GM19035 (cell line): ENCODE data around the gene COL5A2.

Experiments used
- ATAC-seq: cut with Tn5 transposase; IDR thresholded peaks from one replicate; pipeline ENCODE4 v1.9.1; 2021; ENCODE audit not compliant: unreplicated experiment

COL5A2 gene

DNA sequence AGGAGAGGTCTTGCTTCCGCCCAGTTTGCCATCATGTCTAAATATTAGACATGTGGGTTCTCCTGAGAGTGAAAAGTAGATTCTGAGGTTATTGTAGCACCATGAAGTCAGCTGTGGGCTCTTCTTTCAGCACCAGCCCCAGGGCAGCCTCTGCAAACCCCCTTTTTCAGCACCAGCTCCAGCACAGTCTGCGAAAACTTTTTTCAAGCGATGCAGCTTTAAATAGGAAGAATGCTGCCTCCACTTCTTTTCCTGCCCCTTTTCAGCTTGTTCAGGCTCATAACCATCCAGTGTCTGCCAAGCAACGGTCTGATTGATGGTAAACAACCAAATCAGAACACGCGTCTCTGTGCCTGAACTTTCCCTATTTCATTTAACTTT, at the start of gene COL5A2:
COL5A2 (minus strand) TSS at position 192 of the 381 bp plus-strand sequence; CDS start at position 35, 157 bp downstream.
- no peak for ATAC-seq

DNA sequence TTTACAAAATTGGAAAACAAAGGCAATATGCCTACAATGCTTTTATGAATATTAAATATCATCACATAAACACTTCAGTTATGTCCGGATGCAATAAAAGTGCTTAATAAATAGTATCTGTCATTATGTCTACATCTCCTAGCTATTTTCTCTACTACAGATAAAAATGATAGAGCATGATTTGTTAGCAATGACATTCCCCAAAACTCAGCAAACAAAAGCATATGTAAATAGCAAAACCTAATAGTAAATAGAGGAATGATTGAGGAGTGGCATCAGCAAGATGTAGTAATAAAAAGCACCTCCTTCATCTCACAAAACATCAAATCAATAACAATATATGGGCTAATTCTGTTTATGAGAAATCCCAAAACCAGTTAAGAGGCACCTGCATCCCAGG, 46.5 kb upstream of the COL5A2 start:
- ATAC-seq, result no peak

GRCh38 chr2:189225032-189225431, 45.5 kb upstream of the COL5A2 start:
- no peak for ATAC-seq

DNA sequence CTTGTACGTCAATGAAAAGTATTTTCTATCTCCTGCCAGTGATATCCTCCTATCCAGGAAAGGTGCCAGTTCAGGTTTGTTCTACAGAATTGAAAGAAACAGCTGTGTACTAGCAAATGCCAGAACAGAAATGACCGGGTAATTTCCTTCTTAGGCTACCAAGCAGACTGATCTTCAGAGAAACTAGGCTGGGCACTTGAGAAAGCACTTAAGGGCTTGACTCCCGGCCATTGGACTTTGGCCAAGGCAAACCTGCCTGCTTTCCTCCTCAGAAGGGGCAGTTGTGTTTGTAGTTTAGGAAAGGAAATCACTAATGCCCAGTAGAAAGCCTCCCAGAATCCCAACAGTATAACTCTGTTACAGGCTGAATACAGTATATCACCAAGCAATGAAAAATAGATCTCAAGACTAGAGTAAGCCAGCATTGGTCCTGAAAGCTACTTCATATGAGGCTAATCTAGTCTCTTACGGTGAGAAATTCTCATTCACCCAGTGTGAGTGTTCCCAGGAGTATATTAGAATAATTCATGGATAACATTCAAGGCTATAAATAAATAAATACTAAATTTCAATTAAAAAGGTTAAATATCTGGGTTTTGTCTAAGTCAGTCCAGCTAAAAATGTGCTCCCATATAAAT, 43.0 kb upstream of the COL5A2 start:
- ATAC-seq, result no peak

DNA sequence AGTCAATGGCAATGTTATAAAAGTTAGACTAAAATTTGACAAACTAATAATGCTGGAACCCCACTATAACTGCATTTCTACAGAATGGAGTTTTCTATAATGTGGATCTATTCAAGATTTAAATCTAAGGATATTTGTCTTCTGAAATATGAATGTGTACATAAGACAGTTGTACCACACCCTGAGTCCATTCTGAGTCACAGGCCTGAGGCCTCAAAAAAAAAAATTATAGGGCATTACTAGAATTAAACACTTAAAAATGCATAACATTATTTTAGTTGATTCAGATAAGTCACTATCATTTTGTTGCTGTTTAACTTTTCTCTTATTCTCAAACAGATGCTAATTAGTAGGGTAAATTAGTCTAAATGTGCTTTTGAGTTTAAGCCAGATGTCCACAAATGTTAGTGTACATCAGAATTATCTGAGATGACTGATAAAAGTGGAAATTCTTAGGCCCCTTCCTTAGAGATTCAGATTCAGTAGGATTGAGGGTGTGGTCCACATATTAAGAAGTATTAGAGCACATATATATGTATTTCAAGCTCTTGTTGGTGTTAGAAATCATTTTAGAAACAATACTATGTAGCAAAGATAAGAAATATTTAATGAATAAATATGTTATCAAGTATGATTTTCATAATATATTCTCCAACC, 42.4 kb upstream of the COL5A2 start:
- no peak for ATAC-seq

- ATAC-seq, result no peak
Observed at GRCh38 chr2:189218236-189218635, 38.7 kb upstream of the COL5A2 start.

GRCh38 chr2:189217541-189217940, 38.0 kb upstream of the COL5A2 start:
- no peak for ATAC-seq

GRCh38 chr2:189217051-189217450, 37.5 kb upstream of the COL5A2 start:
- no peak for ATAC-seq

DNA sequence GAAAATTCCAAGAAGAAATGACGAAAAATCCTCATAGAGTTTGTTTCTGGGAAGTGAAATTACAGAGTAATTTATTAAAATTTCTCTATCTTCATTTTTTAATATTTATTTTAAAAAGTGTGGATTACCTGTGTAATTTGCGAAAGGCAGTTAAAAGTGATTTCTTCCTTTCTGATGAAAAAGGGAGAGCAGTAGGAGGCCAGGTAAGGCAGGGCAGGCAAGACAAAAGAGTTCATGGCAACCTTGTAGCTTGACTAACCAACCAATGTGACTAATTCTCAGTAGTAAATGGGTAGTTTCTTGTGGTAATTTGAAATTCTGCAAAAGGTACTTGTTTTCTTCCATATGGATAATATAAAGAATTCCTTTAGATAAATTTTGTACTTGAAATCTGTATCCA, 34.9 kb upstream of the COL5A2 start:
- ATAC-seq, result no peak

DNA sequence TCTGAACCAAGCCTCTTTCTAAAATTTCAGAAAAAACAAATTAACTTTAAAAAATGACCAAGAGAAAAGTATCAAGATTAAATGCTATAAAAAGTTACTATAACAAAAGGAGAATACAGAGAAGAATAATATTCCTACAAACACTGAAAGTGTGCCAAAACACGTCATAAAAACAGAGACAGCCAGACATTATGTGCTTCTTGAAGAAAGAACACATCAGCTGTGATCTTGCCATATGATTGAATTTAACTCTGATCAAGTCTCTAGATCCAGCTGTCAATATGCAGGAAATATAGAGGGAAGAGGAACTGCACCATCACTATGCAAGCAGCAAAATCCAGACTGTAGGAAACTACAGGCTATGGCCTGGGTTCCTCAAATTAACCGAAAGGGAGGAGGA, 33.7 kb upstream of the COL5A2 start:
- no peak for ATAC-seq

GRCh38 chr2:189210250-189211087, 30.9 kb upstream of the COL5A2 start:
- no peak for ATAC-seq

GRCh38 chr2:189208254-189208653, 28.7 kb upstream of the COL5A2 start:
- ATAC-seq, result no peak

DNA sequence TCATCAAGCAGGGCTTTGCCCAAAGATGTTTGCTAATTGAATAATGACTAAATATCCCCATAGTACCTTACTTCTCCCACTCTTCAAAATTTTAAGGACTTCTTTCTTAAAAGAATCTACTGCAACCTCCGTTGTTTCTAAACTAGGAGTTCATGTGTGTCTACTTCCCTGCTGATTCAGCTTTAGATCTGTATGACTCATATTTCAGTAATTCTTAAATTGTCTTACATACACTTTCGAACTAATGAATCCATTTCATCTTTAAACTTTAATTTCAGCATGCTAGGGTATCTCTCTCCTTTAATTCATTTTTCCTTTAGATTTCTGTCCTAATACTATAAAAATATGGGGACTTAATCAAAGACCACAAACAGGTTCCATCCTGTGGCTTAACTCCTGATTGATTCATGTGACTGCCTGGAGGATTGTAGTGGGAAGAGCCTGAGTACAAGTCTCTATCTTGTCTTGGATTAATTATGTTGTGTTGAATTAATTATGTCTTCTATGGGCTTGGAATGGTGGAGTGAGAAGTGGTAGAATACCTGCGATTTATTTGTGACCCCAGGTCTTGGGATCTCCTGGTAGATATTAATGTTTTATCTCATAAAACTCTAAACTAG, 24.9 kb upstream of the COL5A2 start:
- no peak for ATAC-seq

GRCh38 chr2:189203177-189203799, 23.7 kb upstream of the COL5A2 start:
- no peak for ATAC-seq

- no peak for ATAC-seq
Observed at GRCh38 chr2:189199797-189200196, 20.2 kb upstream of the COL5A2 start.

DNA sequence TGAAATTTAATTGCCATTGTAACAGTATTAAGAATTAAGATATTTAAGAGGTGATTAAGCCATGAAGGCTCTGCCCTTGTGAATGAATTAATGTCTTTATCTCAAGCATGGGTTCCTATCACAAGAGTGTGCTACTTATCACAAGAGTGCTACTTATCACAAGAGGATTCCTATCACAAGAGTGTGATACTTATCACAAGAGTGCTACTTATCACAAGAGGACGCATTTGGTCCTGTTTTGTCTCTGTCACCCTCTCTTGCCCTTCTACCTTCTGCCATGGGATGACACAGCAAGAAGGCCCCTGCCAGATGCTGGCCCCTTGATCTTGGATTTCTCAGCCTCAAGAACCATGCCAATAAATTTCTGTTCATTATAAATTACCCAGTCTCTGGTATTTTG, 13.2 kb upstream of the COL5A2 start:
- ATAC-seq, result no peak

- no peak for ATAC-seq
Observed at GRCh38 chr2:189191766-189192165, 12.2 kb upstream of the COL5A2 start.

GRCh38 chr2:189190685-189191084, 11.1 kb upstream of the COL5A2 start:
- no peak for ATAC-seq

GRCh38 chr2:189188115-189188805, 8.7 kb upstream of the COL5A2 start:
- no peak for ATAC-seq

DNA sequence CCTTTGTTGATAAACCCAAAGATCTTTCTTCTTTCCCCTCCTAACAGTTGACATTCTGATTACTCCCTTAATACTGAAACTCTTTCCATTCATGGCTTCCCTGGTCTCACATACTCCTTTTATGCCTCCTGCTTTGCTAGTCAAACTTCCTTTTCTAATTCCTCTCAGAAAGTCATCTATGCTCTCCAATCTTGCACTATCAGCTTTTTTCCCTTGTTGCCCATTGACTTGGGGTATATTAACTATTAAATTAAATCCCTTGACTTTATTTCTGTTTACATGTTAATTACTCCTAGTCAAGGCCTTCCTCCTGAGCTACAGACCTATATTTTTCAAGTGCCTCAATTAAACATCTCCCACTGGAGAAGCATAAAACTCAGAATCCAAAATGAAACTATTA, 3.6 kb upstream of the COL5A2 start:
- no peak for ATAC-seq

DNA sequence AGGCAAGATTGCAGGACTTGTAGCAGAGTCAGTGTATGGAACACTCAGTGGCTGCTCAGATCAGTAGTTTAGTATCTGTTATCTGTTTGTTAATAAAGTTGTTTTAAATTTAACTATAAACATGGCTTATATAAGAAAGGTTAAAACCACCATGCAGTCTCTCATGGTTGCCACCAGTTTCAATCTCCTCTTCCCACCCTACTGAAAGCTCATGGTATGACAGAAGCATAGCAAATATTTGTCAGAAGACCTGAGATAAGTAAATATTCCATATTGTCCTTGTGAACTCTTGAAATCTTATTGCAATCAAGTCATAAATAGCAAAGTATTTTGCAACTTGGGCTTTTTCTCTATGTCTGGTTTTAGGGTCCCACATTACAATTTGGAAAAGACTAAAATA, 2.1 kb upstream of the COL5A2 start:
- ATAC-seq, result no peak
